Islet precursor cell (in vitro differentiated cells): Measurements from ENCODE around the gene STRBP.
"Not testable (repeated sequence)": the region's sequence is repeated elsewhere in the genome, so short reads cannot be mapped to it uniquely, and the experiment has no call there.

ENCODE experiments used
- DNase-seq: peaks from one replicate; pipeline ENCODE4 v3.0.0-alpha.2; 2018

The STRBP gene

DNA sequence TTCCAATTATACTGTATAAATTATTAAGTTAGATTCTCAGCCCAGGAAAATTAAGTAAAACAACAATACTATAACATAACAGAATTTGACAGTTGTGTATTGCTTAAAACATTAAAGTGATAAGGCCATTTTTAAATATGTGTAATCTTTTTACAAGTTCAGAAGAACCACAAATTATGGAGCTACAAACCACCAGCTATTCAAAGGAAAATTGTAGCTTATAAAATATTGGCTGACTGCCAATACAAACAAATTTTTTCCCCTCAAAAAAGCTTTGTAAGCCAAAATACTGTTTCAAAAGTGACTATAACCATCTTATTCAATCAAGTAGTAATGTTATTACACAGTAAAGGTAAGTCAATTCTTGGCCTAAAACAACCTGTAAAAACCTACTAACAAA is 21.9 kb downstream of the STRBP start:
- no peak for DNase-seq

DNA sequence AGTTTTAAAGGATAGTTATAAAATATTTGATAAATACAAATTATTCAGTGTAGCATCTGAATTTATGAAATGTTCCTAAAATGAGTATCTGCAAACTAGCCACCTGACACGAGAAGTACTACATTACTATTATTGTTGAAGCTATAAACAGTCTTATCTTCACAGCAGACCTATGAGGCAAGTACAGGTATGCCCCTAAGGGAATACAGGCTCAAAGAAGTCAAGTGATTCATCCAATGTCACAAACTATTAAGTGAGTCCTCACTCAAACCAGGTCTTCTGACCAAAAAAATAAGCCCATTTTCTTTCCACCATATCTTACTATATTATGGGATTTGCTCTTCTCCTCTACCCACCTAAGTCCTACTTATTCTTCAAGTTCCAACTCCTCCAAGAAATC is 28.7 kb downstream of the STRBP start:
- DNase-seq: no peak

DNA sequence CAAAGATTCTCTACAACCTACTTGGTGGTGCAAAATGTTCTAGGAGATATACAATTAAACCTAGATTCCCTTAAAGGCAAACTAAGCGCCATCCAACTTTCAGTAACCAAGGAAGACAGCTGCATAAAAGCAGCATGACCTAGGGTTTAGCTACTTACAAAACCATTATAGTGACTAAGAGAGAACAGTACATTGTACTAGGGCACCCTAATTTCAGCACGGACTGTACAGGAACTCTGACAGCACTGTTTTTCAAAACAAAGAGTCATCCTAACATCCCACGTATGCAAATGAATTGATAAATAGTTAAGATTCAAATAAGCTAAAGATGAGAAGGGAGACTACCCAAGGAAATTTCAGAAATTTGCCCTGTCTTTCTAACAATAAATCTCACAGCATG is 30.0 kb downstream of the STRBP start:
- DNase-seq: no peak

DNA sequence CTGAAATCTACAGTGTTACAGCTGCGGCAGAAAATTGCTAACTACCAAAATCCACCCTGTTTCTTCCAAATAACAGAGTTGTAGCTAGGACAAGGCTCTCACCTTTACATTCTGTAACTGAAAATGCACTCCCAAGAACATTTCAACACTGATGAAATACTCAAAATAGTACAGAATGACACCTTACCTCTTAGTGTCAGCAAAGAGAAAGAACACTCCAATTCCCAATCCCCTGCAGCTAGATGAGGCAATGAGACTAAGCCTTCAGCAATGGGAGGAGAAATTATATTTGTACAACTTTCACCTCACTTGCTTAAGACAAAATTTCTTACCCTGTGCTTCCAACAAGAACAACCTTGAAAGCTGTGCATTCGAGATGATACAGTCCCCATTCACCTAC is 31.2 kb downstream of the STRBP start:
- DNase-seq: no peak

DNA sequence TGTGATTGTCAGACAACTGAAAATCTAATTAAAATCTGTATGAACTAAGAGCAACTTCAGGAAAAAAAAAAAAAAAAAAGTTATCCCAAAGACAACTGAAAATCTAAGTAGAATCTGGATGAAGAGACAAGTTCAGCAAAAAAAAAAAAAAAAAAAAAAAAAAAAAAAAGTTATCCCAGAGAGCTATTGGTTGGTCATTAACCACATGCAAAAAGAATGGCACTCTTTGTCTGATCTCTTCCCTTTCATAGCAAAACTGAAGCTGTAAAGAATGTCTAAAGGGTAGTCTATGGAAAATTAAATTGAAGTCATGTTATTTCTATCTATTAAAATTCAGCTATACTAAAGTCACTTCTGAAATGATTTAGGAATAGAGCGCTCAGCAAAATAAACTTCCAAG is 32.9 kb downstream of the STRBP start:
- no peak for DNase-seq

DNA sequence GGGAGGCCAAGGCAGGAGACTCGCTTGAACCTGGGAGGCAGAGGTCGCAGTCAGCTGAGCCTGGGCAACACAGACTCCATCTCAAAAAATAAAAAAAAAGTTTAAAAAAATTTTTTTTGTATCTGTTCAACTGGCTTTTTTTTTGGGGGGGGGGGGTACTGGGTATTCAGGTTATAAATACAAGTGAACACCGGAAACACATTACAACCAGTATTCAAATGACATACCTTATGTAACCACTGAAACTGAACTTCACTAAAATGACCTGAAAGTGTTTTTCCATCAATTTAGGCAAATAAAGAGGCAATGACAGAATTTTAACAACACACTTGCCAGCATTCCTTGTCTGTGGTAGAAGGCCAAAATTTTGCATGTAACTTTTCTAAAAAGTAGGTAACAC is 33.5 kb downstream of the STRBP start:
- no peak for DNase-seq

DNA sequence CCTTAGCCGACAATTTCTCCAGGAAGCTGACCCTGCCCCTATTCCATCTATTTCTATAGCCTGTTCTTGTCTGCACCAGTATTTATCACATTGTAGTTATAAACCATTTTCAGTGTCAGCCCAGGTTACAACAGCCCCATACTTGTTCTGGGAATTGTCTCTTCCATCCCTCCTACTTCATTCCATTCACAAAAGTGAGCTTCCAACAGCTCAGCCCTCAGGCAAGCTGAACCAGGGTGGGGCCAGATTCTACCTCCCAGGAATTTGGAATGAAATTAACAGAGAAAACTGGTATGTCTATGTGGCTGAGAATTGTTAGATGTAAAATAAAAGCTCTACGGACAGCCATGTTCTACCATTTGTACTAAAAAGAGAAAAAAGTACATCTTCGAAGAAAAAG is 36.1 kb downstream of the STRBP start:
- peak; percentile 83 for DNase-seq

DNA sequence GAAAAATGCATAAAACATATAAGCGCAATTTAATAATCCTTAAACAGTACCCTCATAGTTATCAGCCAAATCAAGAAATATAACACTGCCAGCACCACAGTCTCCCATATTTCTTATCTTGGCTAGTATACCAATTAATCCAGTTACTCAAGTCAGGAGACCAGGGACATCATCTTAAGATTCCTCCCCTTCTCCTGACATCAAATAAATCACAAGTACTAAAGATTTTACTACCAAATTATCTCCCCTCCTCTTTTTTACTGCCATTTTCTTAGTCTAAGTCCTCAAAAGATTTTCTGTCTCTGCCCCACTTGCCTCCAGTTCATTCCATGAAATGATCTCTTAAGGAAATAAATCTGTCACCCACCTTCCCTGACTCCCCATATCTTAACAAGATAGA is 37.0 kb downstream of the STRBP start:
- DNase-seq: no peak

DNA sequence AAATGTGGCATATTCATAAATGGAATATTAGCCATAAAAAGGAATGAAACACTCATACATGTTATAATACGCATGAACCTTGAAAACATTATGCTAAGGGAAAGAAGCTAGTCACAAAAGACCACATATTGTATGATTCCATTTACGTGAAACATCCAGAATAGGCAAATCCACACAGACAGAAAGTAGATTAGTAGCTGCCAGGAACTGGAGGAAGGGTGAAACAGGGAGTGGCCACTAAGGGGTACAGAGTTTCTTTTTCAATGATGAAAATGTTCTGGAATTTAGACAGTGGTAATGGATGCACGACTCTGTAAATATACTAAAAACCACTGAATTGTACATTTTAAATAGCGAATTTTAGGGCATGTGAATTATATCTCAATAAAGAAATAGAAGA is 39.4 kb downstream of the STRBP start:
- DNase-seq: no peak

DNA sequence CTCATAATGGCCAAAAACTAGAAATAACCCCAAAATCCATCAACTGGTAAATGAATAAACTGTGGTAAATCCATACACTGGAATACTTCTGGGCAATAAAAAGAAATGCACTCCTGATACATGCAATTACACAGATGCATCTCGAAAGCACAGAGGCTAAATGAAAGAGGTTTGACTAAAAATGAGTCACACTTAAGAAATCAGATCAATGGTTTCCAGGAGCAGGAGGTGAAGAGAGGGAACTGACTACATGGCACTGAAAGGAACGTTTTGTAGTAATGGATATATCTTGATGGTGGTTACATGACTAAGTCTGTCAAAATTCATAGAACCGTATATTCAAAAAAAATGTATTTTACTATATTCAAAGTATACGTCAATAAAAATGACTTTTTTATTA is 42.4 kb downstream of the STRBP start:
- DNase-seq: no peak

DNA sequence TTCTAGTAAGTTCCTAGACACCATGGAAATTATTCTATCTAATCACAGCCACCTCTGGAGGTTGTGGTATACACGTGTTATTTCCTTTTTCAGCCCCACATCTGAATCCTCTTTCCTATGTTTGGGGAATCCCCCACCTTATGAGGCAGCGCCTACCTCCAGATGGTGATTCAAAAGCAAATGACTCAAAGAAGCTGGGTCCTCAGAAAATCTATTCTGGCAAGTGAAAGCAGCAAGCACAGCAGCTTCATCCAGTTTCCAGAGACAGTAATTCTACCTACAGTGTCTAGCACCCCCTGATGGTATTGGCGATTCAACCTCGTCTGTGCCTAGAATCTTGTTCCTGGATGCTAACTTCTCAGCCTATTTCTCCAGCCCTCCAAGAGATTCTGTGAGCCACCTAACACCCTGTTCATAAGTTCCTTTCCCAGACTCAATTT is 43.0 kb downstream of the STRBP start:
- DNase-seq: peak; percentile 75

DNA sequence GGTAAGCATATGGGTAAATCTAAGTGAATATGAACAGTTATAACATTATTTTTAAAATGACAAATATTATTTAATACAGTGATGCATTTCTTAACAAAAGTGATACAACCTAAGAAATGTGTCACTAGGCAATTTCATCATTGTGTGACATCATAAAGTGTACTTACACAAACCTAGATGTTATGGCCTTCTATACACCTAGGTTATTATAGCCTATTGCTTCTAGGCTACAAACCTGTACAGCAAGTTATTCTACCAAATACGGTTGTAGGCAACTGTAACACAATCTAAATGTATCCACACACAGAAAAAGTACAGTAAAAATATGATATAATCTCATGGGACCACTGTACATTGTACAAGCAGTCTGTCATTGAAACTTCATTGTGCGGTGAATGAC is 48.3 kb downstream of the STRBP start:
- no peak for DNase-seq

DNA sequence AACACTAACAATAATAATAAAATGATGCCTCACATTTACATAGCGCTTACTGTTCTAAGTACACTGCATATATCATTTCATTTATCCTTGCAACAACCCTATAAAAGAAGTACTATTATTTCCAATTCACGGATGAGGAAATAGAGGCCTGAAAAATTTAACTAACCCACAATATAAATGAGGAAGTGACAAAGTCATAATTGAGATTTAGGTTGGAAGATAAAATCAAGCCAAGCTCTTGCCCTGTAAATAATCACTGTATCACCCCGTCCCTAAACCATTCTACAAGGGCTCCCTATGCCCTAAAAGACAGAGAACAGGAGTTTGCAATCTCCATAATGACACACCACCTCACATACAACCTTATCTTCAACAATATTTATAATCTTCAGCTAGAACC is 49.6 kb downstream of the STRBP start:
- DNase-seq: no peak

DNA sequence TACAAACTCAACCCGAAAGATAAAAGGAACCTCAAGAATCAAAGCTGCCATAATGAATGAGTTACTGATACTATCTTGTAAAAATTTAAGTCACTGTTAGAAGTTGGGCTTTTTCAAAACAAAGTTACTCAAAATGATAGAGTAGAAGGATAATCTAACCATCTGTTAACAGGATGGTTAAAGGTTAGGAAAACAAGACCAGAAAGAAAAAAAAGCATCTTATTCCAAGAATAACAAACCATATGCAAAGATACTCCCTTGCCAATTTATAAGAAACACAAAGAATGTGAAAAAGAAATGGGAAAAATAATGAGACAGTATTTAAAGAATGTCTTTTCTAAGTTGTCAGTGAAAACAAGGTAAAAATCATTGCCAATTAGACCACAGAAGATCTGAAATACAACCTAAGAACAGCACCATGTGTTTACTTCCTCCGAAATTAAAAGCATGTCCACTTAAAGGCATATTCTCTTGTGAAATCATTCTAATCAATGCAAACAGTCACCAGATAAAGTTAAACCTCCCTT is 51.2 kb downstream of the STRBP start:
- DNase-seq: no peak

DNA sequence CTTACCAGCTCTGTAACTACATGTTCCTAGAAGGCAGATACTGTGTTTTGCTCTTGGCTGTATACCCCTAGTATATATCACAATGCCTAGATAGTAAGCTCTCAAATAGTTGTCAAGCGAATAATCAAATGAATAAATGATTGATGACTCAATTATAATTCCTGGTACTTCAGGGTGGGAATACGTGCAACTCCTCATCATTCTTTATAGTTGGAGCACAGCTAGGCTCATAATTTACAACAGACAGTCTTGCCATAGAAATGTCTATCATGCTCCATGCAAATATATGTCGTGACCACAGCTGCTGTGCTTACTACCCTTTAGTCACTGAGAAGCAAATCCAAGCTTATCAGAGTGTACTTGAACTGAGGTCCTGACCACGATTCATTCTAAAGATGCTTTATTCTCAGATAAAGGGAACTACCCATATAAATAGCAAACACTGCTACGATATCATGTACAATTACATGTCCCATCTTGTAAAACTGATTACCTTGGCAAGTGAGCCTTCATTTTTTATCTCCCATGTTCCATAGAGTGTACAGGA is 52.1 kb downstream of the STRBP start:
- no peak for DNase-seq

DNA sequence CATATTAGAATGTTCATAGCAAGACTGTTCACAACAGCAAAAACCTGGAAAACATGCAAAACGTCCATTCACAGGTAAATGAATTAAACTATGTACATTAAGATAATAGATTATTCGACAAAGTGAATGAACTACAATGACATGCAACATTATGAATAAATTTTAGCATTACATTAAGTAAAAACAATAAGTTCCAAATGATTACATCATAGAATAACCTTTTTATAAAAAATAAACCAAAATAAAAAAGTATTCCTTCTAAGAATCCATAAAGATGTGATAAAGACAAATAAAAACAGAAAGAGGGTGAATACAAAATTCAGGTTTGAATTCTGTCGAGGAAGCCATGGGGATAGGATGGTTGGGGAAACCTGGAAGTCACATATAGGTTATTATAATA is 57.3 kb downstream of the STRBP start:
- no peak for DNase-seq

DNA sequence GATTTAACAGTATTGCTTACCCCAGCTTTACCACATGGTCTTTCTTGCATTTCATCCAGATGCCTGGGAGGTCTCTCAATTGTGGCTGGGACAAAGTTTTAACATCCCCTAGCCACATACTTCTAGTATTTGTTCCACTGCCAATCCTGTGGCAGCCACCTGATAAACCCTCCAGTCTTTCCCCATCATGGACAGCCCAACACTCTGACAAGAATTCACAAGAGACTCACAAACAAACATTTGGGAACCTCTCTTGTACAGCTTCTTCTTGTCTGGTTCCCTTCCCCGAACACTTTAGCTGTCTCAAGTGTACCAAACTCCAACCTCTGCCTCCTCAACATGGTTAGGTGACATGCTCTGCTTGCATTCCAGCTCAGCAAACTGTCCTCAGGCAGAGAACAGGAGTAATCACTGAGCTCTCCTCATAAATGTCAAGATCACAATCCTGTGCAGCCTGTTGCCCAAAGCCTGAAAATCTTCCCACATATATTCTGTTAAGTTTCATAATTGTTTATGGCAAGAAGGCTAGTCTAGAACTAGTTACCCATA is 59.7 kb downstream of the STRBP start:
- peak; percentile 59 for DNase-seq

DNA sequence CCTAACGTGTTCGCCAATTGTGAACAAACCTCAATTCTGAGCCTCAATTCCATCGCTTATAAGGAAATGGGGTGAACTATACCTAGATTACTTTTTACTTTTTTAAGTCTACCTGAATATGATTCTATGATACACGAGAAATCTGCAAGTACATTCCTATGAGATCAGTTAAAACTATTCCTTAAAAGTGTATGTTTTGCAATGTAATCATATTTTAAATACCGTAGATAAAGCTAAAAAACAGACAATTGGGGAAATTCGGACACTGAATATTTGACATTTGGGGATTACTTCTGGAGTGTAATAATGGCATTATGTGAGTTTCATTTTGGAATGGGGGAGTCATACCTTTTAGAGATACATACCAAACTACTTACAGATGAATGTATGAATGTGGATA is 62.3 kb downstream of the STRBP start:
- no peak for DNase-seq

DNA sequence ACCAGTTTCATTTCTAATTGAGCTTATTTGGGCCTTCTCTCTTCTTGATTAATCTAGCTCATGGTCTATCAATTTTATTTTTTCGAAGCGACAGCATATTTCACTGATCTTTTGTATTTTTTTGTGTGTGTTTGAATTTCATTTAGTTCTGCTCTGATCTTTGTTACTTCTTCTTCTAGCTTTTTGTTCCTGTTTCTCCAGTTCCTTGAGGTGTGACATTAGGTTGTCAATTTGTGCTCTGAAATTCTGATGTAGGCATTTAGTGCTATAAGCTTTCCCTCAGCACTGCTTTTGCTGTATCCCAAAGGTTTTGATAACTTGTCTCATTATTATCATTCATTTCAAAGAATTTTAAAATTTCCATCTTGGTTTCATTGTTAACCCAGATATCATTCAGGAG is 67.3 kb downstream of the STRBP start:
- DNase-seq: no peak

DNA sequence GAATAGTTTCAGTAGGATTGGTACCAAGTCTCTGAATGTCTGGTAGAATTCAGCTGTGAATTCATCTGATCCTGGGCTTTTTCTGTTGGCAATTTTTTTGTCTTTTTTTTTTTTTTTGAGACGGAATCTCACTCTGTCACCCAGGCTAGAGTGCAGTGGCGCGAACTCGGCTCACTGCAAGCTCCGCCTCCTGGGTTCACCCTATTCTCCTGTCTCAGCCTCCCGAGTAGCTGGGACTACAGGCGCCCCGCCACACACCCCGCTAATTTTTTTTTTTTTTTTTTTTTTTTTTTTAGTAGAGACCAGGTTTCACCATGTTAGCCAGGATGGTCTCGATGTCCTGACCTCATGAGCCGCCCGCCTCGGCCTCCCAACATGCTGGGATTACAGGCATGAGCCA is 67.9 kb downstream of the STRBP start:
- not testable (repeated sequence) for DNase-seq

DNA sequence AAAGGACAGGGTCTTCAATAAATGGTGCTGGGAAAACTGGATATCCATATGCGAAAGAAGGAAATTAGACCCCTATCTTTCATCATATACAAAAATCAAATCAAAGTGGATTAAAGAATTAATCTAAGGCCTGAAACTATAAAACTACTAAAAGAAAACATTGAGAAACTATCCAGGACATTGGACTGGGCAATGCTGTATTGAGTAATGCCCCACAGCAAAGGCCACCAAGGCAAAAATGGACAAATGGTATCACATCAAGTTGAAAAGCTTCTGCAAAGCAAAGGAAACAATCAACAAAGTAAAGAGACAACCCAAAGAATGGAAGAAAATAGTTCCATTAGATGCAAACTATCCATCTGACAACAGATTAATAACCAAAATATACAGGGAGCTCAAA is 72.3 kb downstream of the STRBP start:
- DNase-seq: no peak

DNA sequence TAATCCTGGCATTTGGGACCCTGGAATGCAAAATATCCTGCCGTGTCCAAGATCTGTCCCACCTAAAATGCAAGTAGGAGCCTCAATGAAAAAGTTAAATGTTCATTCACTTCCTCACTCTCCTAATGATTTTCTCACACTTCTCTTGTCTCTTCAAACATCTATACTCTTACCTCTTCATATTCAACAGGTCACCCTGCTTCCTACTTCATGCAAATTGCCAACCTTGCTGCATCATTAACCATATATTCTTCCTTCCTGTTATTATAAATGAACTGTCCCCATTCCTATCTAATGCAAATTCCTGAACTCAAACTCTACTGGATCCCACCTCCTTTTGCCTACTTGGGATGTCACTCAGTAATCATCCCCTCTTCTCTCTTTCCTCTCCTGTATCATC is 74.4 kb downstream of the STRBP start:
- no peak for DNase-seq

DNA sequence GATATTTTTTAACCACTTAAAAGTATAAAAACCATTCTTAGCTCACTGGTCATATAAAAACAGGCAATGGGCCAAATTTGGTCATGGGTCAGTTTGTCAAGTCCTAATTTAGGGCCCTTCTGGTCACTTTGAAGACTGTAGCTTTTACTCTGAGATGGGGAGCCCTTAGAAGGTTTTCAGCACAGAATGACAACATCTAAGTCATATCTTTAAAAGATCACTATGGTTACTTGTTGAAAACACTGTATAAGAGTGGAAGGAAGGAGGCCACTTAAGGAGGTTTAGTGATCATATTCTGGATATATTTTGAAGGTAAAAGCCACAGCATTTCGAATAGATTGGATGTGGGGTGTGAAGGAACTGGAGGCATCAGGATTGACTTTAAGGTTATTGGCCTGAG is 76.7 kb downstream of the STRBP start:
- no peak for DNase-seq

DNA sequence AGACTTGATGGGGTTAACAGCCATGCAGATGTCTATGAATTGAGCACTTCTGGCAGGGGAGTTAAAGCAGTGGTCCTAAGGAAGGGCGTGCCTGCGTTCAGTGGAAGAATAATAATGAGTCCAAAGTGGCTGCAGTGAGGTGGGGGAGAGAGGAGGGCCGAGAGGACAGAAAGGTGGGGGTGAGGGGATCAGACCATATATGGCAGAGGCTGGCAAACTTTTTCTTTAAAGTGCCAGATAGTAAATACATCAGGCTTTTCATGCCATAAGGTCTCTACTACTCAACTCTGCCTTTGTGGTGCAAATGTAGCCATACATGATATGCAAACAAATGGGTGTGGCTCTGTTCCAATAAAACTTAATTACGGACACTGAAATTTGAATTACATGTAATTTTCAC is 77.1 kb downstream of the STRBP start:
- DNase-seq: no peak

DNA sequence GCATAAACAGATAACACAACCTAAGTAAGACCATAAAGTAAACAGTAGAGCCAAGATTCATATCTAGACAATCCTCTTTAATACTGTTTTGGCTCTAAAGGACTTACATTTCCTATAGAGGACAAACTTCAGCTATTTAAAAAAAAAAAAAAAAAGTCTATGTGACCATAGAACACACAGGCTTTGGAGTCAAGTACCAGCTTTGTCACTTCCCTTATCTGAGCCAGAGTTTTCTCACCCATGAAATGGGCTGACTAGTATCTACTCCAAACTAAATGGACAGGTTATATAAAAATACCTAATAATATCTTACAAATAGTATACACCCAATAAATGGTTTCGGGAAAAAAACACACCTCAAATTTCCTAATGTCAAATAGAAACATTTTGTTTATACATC is 81.3 kb downstream of the STRBP start:
- no peak for DNase-seq
